AG09309 (cell line): ENCODE data around the gene GPX3.

Source experiments
- DNase-seq: peaks from one replicate; pipeline ENCODE4 v3.0.0-alpha.2; 2010; ENCODE audit warnings: low read depth
- H3K4me3 ChIP-seq: 2 replicates; pipeline ENCODE4 v1.5.1; 2011; ENCODE audit warnings: mild to moderate bottlenecking, low read depth, low read length, moderate library complexity; ENCODE audit not compliant: control insufficient read depth
- TF ChIP-seq, protein P1 (sequence below): IDR thresholded peaks from 2 replicates; pipeline ENCODE4 v1.5.1; 2011; ENCODE audit warnings: mild to moderate bottlenecking, low read depth, low read length, inconsistent platforms; ENCODE audit not compliant: insufficient read depth, control insufficient read depth; ENCODE audit errors: missing control alignments

Gene GPX3

DNA sequence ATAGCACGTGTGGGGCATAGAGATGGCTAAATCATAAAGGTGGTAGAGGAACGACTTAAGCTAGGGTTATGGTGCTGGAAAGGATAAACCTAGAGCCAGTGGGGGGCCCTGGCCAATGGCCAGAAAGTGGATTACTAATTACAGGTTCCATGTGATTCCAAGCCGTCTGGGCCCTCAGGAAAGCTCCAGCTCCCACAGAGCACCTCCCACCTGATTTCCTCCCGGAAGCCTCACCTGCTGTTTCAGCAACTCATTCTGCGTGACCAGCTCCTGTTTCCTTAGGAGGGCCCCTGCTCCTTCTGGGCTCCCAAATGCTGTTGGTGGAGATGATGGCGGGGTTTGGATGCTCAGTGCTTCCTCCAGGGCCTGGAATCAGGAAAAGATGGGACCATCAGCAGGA is 16.2 kb downstream of the GPX3 start:
- no peak for DNase-seq

GRCh38 chr5:151037561-151038411 is 17.4 kb downstream of the GPX3 start:
- no peak for DNase-seq
- no peak overlapping the region for H3K4me3 ChIP-seq
- TF ChIP-seq, protein P1, sequence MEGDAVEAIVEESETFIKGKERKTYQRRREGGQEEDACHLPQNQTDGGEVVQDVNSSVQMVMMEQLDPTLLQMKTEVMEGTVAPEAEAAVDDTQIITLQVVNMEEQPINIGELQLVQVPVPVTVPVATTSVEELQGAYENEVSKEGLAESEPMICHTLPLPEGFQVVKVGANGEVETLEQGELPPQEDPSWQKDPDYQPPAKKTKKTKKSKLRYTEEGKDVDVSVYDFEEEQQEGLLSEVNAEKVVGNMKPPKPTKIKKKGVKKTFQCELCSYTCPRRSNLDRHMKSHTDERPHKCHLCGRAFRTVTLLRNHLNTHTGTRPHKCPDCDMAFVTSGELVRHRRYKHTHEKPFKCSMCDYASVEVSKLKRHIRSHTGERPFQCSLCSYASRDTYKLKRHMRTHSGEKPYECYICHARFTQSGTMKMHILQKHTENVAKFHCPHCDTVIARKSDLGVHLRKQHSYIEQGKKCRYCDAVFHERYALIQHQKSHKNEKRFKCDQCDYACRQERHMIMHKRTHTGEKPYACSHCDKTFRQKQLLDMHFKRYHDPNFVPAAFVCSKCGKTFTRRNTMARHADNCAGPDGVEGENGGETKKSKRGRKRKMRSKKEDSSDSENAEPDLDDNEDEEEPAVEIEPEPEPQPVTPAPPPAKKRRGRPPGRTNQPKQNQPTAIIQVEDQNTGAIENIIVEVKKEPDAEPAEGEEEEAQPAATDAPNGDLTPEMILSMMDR: no peak

More for the DNA sequence above, 16.2 kb downstream of the GPX3 start:
- H3K4me3 ChIP-seq: no peak overlapping the region
- TF ChIP-seq, protein P1: no peak

DNA sequence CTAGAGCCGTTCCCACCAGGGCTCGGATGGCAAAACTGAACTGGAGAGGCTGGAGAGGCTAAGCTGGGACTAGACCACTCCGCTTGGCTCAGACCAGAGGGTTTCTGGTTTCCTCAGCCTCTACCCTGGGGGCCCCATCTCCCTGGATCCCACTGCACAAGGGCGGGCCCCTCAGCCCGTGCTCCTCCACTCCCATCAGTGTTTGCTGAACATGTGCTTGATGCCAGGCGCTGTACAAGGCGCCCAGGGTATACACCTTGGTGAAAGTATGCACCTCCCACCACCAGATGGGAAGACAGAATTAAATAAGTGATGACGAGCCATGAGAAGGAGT is 18.0 kb downstream of the GPX3 start:
- H3K4me3 ChIP-seq: no peak overlapping the region
- DNase-seq: no peak
- TF ChIP-seq, protein P1: no peak

- H3K4me3 ChIP-seq: no peak overlapping the region
- no peak for DNase-seq
- TF ChIP-seq, protein P1: no peak
Observed at GRCh38 chr5:151038801-151039238, 18.4 kb downstream of the GPX3 start.

GRCh38 chr5:151039665-151040064 is 19.3 kb downstream of the GPX3 start:
- DNase-seq: no peak
- TF ChIP-seq, protein P1: no peak
- no peak overlapping the region for H3K4me3 ChIP-seq

GRCh38 chr5:151040211-151040747 is 19.9 kb downstream of the GPX3 start:
- TF ChIP-seq, protein P1: no peak
- no peak for DNase-seq
- no peak overlapping the region for H3K4me3 ChIP-seq
